DMS 273 (cell line): ENCODE results near the gene ALDH6A1.

Experiments
- DNase-seq: peaks from one replicate; lab custom pipeline; 2025; ENCODE audit not compliant: unreplicated experiment; lab: John Stamatoyannopoulos, UW

Gene ALDH6A1

DNA sequence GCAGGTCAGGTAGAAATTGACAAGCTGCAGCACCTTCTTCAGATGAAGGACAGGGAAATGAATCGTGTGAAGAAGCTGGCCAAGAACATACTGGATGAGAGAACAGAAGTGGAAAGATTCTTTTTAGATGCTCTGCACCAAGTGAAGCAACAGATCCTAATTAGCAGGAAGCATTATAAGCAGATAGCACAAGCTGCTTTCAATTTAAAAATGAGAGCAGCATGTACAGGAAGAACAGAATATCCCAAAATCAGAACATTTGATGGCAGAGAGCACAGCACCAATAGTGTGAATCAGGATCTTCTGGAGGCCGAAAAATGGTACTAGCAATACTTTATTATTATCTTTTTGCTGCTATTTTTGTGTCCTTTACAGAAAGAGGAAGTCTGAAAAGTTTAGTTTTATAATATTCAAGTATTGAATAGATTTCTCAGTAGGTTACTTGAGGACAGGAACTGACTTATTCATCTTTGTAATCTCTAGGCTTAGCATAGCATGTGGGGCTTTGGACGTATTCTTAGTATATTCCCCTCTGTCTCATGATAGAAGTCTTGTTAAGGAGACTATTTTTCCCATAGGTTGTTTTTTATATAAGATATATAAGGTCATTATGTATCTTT, 34.3 kb downstream of the ALDH6A1 start:
- DNase-seq, result no peak

DNA sequence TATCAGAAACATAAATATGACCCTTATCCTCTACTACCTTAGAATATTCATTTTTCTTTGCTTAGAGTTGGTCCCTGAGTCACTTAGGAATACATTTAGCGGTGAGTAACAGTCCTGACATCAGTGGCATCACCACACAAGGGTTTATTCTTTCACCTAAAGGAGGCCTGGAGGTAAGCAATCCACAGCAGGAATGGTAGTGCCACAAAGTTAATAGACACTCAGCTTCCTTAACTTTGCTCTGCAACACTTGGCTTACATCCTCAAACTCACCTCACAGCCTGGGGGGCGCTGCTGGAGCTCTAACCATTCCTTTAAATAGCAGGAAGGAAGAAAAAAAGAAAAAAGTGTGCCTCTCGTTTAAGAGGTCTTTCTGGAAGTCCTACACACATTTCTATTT, 36.0 kb downstream of the ALDH6A1 start:
- peak; percentile 6 for DNase-seq

DNA sequence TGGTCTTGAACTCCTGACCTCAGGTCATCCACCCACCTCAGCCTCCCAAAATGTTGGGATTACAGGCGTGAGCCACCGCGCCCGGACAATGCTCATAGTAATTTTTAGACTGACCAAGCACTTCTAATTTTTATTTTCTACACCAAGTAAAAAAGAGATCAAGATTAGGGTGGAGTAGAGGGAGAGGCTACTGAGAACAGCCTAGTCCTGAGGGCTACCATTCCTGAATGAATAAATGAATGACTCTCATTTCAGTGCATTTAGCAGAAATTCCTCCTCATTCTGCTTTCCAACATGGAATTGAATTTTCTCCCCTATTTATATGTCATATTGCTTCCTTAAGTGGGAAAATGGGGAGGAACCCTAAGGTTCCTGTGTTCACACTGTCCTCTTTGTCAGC, 38.7 kb downstream of the ALDH6A1 start:
- DNase-seq, result no peak

DNA sequence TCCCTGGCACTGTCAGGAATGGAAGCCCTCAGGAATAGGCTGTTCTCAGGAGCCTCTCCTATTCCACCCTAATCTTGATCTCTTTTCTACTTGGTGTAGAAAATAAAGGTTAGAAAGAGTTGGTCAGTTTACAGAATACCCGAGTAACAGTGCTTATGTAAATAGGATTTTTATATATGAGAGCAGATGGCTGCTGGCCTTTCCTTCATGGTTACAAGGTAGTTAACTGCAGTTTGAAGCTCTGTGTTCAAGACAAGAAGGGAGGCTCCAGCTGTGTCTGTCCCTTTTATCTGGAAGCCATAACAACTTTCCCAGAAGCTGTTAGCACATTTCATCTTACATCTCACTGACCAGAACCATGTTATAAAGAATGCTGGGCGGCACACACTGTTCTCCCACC, 42.0 kb downstream of the ALDH6A1 start:
- no peak for DNase-seq

GRCh38 chr14:74038020-74038859, 46.0 kb downstream of the ALDH6A1 start:
- DNase-seq, result peak; percentile 76

DNA sequence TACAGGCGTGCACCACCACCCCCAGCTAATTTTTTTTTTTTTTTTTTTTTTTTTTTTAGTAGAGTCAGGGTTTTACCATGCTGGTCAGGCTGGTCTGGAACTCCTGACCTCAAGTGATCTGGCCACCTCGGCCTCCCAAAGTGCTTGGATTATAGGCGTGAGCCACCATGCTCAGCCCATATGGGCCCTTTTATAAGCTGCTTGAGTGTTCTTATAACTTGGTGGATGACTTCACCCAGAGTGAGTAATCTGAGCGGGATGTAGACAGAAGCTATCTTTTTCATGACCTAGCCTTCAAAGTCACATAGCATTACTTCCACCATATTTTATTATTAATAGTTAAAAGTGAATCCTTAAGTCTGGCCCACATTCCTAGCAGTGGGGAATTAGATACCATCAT, 48.7 kb downstream of the ALDH6A1 start:
- no peak for DNase-seq

DNA sequence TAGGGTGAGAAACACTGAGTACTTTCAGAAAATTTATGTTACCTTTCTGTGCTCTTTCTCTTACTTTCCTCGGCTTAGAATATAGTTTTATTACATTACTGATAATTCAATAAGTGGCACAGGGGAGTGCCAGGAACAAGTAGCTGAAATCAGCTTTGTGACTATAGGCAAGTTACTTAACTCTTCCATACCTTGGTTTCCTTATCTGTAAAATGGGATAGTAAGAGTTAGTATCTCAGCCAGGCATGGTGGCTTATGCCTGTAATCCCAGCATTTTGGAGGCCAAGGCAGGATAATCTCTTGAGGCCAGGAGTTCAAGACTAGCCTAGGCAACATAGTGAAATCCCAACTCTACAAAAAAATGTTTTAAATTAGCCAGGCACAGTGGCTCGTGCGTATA, 49.7 kb downstream of the ALDH6A1 start:
- DNase-seq, result no peak

DNA sequence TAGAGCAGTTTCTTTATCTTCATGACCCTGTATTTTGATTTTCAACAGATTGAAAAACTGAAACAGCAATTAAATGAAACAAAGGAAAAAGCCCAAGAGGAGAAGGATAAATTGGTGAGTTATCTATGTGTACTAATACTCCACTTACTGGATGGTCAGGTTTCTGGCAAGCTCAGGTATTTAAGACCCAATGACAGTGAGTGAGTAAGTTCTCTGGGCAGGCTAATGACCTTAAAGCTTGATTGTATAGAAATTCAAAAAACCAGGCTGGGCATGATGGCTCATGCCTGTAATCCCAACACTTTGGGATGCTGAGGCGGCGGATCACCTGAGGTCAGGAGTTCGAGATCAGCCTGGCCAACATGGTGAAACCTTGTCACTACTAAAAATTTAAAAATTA, 55.1 kb downstream of the ALDH6A1 start:
- no peak for DNase-seq

GRCh38 chr14:74022346-74022745, 61.9 kb downstream of the ALDH6A1 start:
- DNase-seq, result no peak

- peak; percentile 36 for DNase-seq
Measured at GRCh38 chr14:74019408-74020137, 64.7 kb downstream of the ALDH6A1 start.

DNA sequence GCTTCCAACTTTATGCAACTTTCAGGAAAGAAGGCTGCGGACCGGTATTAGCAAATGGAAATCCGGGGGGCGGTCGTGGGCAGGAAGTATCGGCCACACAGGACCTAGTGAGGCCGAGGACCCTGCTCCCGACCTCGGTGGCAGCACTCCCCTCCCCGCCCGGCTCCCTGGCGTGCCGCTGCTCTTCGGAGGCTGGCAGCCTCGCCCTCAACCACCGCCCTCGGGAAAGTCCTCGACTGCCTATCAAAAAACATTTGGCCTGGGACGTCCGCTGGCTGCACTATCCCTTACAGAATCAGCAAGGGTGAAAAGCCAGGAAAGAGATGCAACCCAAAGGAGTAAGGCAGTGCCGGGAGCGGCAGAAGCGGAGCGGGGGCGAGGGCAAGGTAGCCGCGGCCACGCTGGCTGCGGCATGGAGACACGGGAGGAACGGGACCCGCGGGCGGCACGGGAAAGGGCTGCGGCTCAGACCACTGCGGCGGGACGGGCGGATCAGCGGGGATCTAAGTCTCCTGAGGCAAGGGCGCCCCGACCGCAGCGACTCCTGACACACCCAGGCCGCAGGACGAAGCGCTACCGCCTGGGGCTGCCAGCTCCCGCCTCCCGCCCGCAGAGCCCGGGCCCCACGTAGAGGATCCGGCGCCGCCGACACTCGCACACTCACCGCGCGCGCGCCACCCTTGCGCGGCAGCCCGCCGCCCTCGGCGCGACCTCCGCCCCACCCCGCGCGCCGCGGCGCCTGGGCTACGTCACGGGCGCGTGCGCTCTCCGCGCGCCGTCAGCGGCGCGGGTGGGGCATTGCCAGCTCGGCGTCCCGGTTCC, 65.5 kb downstream of the ALDH6A1 start, which contains the start of the genes BBOF1 and ENTPD5:
Gene BBOF1 (plus strand): TSS at position 764 of the 822 bp plus-strand sequence. CDS start 130 bp downstream, outside the sequence.
Gene ENTPD5 (minus strand): TSS at position 703 of the 822 bp plus-strand sequence. CDS start 31,186 bp downstream, outside the sequence.
- peak; percentile 96 for DNase-seq

- DNase-seq, result no peak
Measured at GRCh38 chr14:74018174-74018585, 66.1 kb downstream of the ALDH6A1 start.

- DNase-seq, result no peak
Measured at GRCh38 chr14:74015963-74016362, 68.3 kb downstream of the ALDH6A1 start.

DNA sequence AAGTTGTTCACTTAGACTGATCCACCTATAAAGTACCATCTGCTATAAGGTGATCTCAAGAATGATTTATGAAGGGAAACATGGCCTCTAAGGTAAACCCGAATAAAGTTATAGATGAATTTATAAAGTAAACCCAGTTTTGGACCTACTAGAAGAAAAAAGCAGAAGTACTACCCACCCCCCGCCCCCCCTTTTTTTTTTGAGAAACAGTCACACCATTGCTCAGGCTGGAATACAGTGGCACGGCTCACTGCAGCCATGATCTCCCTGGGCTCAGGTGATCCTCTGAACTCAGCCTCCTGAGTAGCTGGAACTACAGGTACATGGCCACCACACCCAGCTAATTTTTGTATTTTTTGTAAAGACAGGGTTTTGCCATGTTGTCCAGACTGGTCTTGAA, 69.1 kb downstream of the ALDH6A1 start:
- DNase-seq, result no peak

- DNase-seq, result no peak
Measured at GRCh38 chr14:74014299-74014698, 70.0 kb downstream of the ALDH6A1 start.

GRCh38 chr14:74008843-74009499, 75.3 kb downstream of the ALDH6A1 start:
- no peak for DNase-seq
